Prostate gland (tissue), 2 donors: ENCODE measurements around the gene CKAP2L. TPM values are rescaled to one million over a fixed set of nuclear protein-coding genes. Genes with fewer than 3 reads are reported as not detected.

Experiments
- DNase-seq: peaks from one replicate; pipeline ENCODE4 v3.0.0-alpha.2; 2019; ENCODE audit warnings: low spot score
- H3K27ac ChIP-seq, 2 donors: fragments of 200-600 bp; sonication (generic); 2 replicates each; pipeline ENCODE4 v1.5.1; 2017 to 2019
- H3K27me3 ChIP-seq: fragments of 200-600 bp; sonication (generic); replicated peaks from 2 replicates; pipeline ENCODE4 v1.5.1; 2019; ENCODE audit not compliant: insufficient read depth
- H3K36me3 ChIP-seq, 2 donors: fragments of 200-600 bp; sonication (generic); 1 replicate in 1 of 2; 2 replicates in 1 of 2; pipeline versions ENCODE4 v1.5.1 to v1.8.1; 2017 to 2019
- H3K4me1 ChIP-seq: fragments of 200-600 bp; sonication (generic); replicated peaks from 2 replicates; pipeline ENCODE4 v1.5.1; 2019
- H3K4me3 ChIP-seq, 2 donors: fragments of 200-600 bp; sonication (generic); 2 replicates each; pipeline ENCODE4 v1.5.1; 2017 to 2019
- H3K9me3 ChIP-seq: fragments of 200-600 bp; sonication (generic); 2 replicates; pipeline ENCODE4 v1.5.1; 2017
- POLR2A ChIP-seq: fragments of 450-650 bp; IDR thresholded peaks from one replicate; pipeline ENCODE4 v1.6.1; 2016; ENCODE audit warnings: antibody characterized with exemption, mild to moderate bottlenecking
- POLR2AphosphoS5 ChIP-seq: sonication (generic); formaldehyde crosslinking; IDR thresholded peaks from one replicate; pipeline ENCODE4 v1.6.1; 2017; ENCODE audit warnings: antibody characterized with exemption
- WGBS: methylation state at CpG from one replicate; pipeline ENCODE4 v1.1.5; 2018; 5-methylcytosine and 5-hydroxymethylcytosine counted together
- intact Hi-C: fragments of 100-400 bp; cut with DNase I; formaldehyde crosslinking; loops from one replicate; pipeline ENCODE4 v1.14.2; 2022
- total RNA-seq, 2 donors: library from RNA; depleted of rRNA; stranded (reverse); fragments of >200 nt; gene quantifications; one replicate each; pipeline ENCODE4 v1.1.0, GENCODE V29; 2016
- TF ChIP-seq, protein P1 (sequence below), 4 experiments: fragments of 200-600 bp in 2 of 4; fragments of 450-650 bp in 2 of 4; sonication (generic) in 2 of 4; IDR thresholded peaks; 1 replicate in 3 of 4; 2 replicates in 1 of 4; pipeline ENCODE4 v1.5.1; 2016 to 2019; ENCODE audit warnings: antibody characterized with exemption in 4 of 4, mild to moderate bottlenecking in 2 of 4, moderate library complexity in 2 of 4

Gene CKAP2L
- total RNA-seq, 2 donors from 2014 or later: 0.23 to 3.1 TPM

DNA sequence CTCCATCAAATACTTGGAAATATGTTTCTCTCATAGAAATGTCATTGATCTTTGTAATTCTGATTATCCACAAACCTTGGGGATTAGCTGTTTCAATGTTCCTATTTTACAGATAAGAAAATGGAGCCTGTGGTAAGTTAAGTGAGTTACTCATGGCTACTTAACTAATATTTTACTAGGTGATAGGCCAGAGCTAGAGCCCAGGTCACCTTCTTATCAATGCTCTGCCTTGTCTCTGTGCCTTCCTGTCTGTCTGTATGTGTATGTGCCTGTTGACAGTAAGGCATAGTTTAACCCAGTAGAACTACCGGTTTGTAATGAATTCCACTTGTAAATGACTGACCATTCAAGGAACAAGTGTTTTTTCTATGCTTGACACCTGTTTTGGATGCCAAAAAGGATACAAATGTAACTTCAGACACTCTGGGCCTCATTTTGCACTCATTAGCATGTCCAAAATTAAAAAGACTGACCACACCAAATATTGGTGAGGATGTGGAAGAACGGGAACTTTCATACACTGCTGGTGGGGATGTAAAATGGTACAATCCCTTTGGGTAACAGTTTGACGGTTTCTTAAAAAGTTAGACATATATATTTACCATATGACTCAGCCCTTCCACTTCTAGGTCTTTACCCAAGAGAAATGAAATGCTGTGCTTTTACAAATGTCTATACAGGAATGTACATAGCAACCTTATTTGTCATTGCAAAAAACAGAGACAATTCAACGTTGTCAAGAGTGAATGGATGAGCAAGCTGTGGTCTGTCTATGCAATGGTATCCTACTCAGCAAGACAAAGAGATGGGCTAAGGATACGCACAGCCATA is 39.5 kb upstream of the CKAP2L start:
- intact Hi-C loops: no loop called here
- no peaks in the 10 kb centered on the region for H3K9me3 ChIP-seq
- H3K27me3 ChIP-seq: no peaks in the 10 kb centered on the region

DNA sequence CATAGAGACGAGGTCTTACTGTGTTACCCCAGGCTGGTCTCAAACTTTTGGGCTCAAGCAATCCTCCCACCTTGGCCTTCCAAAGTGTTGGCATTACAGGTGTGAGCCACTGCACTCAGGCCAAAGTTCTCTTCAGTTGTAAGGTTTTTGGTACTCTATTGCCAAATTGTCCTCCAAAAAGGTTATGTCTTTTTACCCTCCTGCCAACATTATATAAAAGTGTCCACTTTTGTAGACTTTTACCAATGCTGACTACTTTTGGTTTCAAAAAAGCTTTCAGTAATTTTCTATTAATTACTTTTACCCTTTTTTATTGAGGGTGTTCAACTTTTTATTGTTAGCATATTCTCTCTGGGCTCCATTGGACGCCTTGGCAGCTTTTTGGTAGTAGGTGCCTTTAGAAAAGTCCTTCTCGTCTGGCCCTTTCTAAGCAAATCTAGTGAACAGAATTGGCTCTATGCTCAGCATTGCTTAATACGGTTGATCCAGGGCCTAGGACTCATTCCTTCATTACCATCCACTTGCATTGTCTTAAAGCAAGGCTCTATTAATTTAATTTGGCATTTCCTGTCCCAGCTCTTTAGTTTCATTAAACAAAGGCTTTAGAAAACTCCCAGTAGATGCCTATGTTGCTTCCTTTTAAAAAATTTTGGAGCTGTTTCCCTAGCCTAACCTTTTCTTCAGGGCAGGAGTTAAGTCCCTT is 36.6 kb upstream of the CKAP2L start:
- WGBS: 89% methylated on average over 4 of the region's 4 CpGs
- no peaks in the 10 kb centered on the region for H3K36me3 ChIP-seq
- no peaks in the 10 kb centered on the region for H3K9me3 ChIP-seq
- intact Hi-C loops: no loop called here
- H3K27me3 ChIP-seq: no peaks in the 10 kb centered on the region
- H3K4me3 ChIP-seq: no peak overlapping the region
- H3K4me1 ChIP-seq: no peaks in the 10 kb centered on the region
- DNase-seq: no peak
- TF ChIP-seq, protein P1, sequence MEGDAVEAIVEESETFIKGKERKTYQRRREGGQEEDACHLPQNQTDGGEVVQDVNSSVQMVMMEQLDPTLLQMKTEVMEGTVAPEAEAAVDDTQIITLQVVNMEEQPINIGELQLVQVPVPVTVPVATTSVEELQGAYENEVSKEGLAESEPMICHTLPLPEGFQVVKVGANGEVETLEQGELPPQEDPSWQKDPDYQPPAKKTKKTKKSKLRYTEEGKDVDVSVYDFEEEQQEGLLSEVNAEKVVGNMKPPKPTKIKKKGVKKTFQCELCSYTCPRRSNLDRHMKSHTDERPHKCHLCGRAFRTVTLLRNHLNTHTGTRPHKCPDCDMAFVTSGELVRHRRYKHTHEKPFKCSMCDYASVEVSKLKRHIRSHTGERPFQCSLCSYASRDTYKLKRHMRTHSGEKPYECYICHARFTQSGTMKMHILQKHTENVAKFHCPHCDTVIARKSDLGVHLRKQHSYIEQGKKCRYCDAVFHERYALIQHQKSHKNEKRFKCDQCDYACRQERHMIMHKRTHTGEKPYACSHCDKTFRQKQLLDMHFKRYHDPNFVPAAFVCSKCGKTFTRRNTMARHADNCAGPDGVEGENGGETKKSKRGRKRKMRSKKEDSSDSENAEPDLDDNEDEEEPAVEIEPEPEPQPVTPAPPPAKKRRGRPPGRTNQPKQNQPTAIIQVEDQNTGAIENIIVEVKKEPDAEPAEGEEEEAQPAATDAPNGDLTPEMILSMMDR (IDR thresholded peaks at IDR 0.05): no peak
- TF ChIP-seq POLR2AphosphoS5 (no peak), POLR2A (no peak)
- H3K27ac ChIP-seq: no peak overlapping the region

More for the DNA sequence above, 39.5 kb upstream of the CKAP2L start:
- WGBS: 81% methylated on average over 5 of the region's 5 CpGs
- Histone ChIP-seq H3K4me3 (no peak overlapping the region), H3K27ac (no peak overlapping the region), H3K36me3 (no peaks in the 10 kb centered on the region), H3K4me1 (no peaks in the 10 kb centered on the region)
- DNase-seq: no peak
- no peak for TF ChIP-seq POLR2A
- TF ChIP-seq, protein P1 (IDR thresholded peaks at IDR 0.05): no peak
- no peak for TF ChIP-seq POLR2AphosphoS5

DNA sequence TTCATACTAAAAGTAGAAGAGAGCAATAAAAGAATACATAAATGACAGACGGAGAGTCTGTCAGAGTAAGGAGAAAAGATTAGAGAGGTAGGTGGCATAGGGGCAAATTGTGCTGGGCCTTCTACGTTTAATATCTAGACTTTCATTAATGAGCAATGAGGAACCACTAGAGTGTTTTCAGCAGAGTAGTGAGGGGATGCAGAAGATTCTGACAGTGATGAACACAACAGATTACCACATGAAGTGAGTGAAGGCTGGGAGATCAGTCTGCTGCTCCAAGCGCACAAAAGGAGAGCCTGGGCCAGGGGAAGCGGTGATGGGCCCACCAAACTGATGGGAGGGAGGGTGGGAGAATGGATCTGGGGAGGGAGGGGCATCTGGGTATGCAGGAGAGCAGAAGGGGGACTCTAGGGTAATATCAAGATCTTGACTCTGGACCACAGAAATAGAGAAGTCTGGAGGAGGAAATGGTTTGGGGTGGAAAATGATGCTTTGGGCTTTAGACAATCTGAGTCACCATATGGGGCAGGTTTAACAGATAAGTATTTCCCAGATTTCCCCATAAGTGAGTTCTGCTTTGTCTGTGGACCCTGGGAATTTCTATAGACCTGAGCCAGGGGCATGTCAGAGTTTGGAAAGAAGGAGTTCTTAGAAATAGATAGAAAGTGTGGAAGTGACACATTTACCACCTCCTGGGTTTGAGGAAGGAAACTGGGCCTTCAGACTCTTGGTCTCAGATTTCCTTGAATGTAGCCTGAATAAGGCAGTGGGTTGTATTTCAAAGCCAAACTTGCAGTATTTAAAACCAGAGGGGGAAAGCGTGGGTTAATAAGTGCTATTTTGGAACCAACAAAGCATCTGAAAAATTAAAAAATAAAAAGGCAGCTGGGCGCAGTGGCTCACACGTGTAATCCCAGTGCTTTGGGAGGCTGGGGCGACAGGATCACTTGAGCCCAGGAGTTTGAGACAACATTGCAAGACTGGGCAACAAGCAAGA is 34.9 kb upstream of the CKAP2L start:
- WGBS: 78% methylated on average over 8 of the region's 8 CpGs
- intact Hi-C loops: no loop called here
- Histone ChIP-seq H3K9me3 (no peaks in the 10 kb centered on the region), H3K4me3 (no peak overlapping the region), H3K36me3 (no peaks in the 10 kb centered on the region), H3K27ac (no peak overlapping the region), H3K4me1 (no peaks in the 10 kb centered on the region), H3K27me3 (no peaks in the 10 kb centered on the region)
- no peak for DNase-seq
- TF ChIP-seq, protein P1 (IDR thresholded peaks at IDR 0.05): no peak
- no peak for TF ChIP-seq POLR2A
- TF ChIP-seq POLR2AphosphoS5: no peak

DNA sequence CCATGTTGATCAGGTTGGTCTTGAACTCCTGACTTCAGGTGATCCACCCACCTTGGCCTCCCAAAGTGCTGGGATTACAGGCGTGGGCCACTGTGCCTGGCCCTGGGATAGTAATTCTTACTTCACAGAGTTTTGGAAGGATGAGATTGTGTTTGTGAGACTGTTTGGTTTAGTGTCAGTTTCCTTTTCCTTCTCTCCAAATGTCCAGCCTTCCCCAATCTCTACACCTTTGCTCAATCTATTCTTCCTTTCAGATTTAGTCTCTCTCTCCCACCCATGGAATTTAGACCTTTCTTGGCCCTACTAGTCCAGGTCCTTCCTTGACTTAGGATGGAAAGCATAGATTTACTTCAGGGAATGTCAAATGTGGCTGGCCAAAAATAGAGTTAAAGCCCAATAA is 32.1 kb upstream of the CKAP2L start:
- intact Hi-C loops: no loop called here
- 0% methylated on average over 1 of the region's 1 CpG for WGBS
- DNase-seq: no peak
- Histone ChIP-seq H3K9me3 (no peaks in the 10 kb centered on the region), H3K27me3 (no peaks in the 10 kb centered on the region), H3K27ac (no peak overlapping the region), H3K36me3 (no peaks in the 10 kb centered on the region), H3K4me1 (no peaks in the 10 kb centered on the region), H3K4me3 (no peak overlapping the region)
- no peak for TF ChIP-seq POLR2A
- TF ChIP-seq, protein P1 (IDR thresholded peaks at IDR 0.05): no peak
- no peak for TF ChIP-seq POLR2AphosphoS5
